GM18511 (cell line): ENCODE results near the gene CXorf58.
"Not testable (repeated sequence)": the region's sequence is repeated elsewhere in the genome, so short reads cannot be mapped to it uniquely, and the experiment has no call there.

Experiments used
- ATAC-seq: cut with Tn5 transposase; IDR thresholded peaks from one replicate; pipeline ENCODE4 v1.9.1; 2021; ENCODE audit warnings: mild to moderate bottlenecking, moderate library complexity; ENCODE audit not compliant: unreplicated experiment

The CXorf58 gene

DNA sequence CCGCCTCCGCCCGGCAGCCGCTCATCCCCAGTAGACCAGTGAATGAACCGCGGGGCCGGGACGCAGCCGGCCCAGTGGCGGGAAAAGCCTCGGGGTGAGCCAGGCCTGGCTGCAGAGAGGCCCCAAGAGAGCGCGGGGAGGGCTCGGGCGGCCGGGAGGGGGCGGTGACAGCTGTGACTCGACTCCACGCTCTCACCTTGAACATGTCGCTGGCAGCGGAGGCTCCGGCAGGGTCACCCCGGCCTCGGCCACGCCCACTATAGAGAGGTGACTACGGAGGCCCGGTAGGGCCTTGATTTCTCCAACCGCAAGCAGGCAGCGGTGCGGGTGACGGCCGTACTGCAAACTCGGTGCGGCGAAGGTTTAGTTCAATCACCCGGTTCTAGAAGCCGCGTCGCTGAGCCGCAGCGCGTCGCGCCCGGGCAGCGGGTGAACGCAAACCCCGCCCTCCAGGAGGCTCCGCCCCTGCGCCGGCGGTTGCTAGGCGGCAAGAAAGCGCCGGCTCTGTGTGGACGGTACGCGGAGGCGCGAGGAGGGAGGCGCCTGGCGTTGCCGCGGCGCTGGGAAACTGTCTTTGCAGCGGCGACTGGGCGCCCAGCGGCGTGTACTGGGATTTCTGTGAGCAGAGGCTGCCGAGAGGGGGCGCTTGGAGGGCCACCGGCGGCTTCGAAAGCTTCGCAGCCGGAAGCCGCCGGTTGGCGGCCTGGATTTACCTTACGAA lies at the start of gene CXorf58, which contains the start of gene APOO:
TSS of gene CXorf58 (plus strand) at position 509 of the 721 bp plus-strand sequence. CDS start 2,297 bp downstream, outside the sequence.
TSS of gene APOO (minus strand) at position 441 of the 721 bp plus-strand sequence. CDS start at position 205, 236 bp downstream.
- ATAC-seq, result peak; percentile 92

GRCh38 chrX:23859238-23859637 lies 48.6 kb upstream of the CXorf58 start:
- not testable (repeated sequence) for ATAC-seq

GRCh38 chrX:23861215-23861896 lies 46.5 kb upstream of the CXorf58 start:
- ATAC-seq, result peak; percentile 84

GRCh38 chrX:23861952-23862351 lies 45.9 kb upstream of the CXorf58 start:
- peak; percentile 23 for ATAC-seq

- no peak for ATAC-seq
Observed at GRCh38 chrX:23864742-23865326, 43.0 kb upstream of the CXorf58 start.

- ATAC-seq, result no peak
Observed at GRCh38 chrX:23870041-23870440, 37.8 kb upstream of the CXorf58 start.

DNA sequence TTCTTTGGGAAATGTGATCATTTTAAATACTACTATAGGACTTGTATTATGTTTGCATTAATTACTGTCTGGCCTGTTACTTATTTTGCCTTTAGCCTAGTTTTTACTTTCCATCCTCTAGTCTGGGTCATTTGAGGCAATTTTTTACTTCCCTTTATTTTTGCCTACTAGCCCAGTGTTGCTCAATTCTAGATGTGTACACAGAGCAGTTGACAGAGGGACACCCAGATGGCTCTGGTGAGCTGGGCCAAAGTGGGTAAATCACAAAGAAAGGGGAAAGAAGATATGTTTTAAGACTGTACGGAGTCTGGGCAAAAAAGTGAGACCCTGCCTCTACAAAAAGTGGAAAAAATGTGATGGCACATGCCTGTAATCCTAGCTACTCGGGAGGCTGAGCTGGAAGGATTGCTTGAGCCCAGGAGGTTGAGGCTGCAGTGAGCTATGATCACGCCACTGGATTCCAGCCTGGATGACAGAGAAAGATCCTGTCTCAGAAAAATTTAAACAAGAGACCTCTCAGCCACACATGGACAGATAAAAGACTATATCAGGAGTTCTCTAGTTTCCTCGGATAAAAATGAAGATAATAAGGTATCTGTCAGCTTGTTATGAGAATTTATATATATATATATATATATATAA lies 35.8 kb upstream of the CXorf58 start:
- ATAC-seq, result no peak

- ATAC-seq, result no peak
Observed at GRCh38 chrX:23879380-23880090, 28.3 kb upstream of the CXorf58 start.

- ATAC-seq, result no peak
Observed at GRCh38 chrX:23883737-23884354, 24.0 kb upstream of the CXorf58 start.

- ATAC-seq, result no peak
Observed at GRCh38 chrX:23884427-23885024, 23.3 kb upstream of the CXorf58 start.

GRCh38 chrX:23885803-23886202 lies 22.0 kb upstream of the CXorf58 start:
- ATAC-seq, result no peak

- no peak for ATAC-seq
Observed at GRCh38 chrX:23887451-23887850, 20.4 kb upstream of the CXorf58 start.

GRCh38 chrX:23887918-23888317 lies 19.9 kb upstream of the CXorf58 start:
- ATAC-seq, result no peak

DNA sequence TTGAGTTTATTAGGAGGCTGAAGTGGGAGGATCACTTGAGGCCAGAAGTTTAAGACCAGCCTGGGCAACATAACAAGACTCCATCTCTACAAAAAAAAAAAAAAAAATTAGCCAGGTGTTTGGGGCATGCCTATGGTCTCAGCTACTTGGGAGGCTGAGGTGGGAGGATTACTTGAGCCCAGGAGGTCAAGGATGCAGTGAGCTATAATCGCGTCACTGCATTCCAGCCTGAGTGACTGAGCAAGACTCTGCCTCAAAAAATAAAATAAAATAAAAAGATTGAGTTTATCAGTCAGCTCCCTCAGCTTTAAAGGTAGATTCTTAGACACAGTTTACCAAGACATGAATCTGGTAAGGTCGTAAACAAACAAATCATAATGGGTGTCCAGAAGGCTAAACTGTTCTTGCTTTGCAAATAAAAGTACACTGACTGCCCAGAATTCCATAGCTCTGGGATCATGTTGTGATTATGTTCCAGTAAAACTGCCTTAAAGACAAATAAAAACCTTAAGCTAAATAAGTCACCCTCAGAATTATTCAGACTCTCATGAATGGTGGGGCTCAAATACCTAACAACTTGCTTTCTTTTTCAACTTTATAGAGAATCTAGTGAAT lies 18.8 kb upstream of the CXorf58 start:
- no peak for ATAC-seq

GRCh38 chrX:23890933-23891332 lies 16.9 kb upstream of the CXorf58 start:
- ATAC-seq, result no peak

GRCh38 chrX:23894993-23895392 lies 12.8 kb upstream of the CXorf58 start:
- ATAC-seq, result not testable (repeated sequence)

- not testable (repeated sequence) for ATAC-seq
Observed at GRCh38 chrX:23896539-23896938, 11.3 kb upstream of the CXorf58 start.

GRCh38 chrX:23896981-23897380 lies 10.8 kb upstream of the CXorf58 start:
- ATAC-seq, result no peak

DNA sequence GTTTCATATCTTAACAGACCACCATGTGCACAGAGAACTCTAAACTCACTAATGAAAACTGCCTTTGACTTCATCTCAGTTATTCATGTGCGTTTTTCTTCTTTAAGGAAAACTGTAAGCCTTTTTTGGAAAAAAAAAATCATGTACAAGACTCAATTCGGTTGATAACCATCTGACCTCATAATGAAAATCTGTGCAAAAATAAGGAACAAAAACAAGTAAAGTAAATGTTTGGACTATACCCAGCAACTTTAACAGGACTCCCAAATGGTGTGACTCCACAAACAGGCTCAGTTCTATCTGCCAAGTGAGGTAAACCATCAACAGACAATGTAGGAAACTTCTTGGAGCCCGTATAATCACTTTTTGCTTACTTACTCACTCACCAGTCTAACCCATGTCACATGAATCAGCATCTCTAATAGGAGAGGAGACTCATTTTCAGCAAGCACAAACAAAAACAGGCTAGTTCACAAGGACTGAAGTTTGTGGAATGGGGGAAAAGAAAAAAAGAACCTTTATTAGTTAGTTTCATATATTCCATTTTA lies 9.3 kb upstream of the CXorf58 start:
- ATAC-seq, result no peak
